Liver (tissue), 9 donors: ENCODE results near the gene PLXNA3. TPM values are rescaled to one million over a fixed set of nuclear protein-coding genes. Genes with fewer than 3 reads are reported as not detected.

Experiments
- DNase-seq: peaks from one replicate; pipeline ENCODE4 v3.0.0-alpha.2; 2017; ENCODE audit warnings: low spot score
- H3K27ac ChIP-seq, 2 donors: one replicate each; pipeline ENCODE4 v1.7.0; 2013; ENCODE audit warnings: inconsistent platforms in 2 of 2, low read length in 2 of 2, control low read depth in 1 of 2, low read depth in 1 of 2, mild to moderate bottlenecking in 1 of 2
- H3K27me3 ChIP-seq, 4 donors: one replicate each; pipeline versions ENCODE4 v1.6.1 to v1.7.0; 2013; ENCODE audit warnings: low read length in 3 of 4, inconsistent platforms in 1 of 4, mild to moderate bottlenecking in 1 of 4, moderate library complexity in 1 of 4; ENCODE audit not compliant: control insufficient read depth in 4 of 4, insufficient read depth in 4 of 4
- H3K36me3 ChIP-seq, 4 donors: one replicate each; pipeline versions ENCODE4 v1.6.1 to v1.7.0; 2013; ENCODE audit warnings: low read length in 3 of 4, mild to moderate bottlenecking in 3 of 4, low read depth in 1 of 4, moderate library complexity in 1 of 4; ENCODE audit not compliant: control insufficient read depth in 4 of 4, insufficient read depth in 3 of 4
- H3K4me1 ChIP-seq, 4 donors: one replicate each; pipeline versions ENCODE4 v1.6.1 to v1.7.0; 2013; ENCODE audit warnings: low read length in 3 of 4, mild to moderate bottlenecking in 3 of 4, moderate library complexity in 1 of 4; ENCODE audit not compliant: control insufficient read depth in 4 of 4, insufficient read depth in 4 of 4
- H3K4me3 ChIP-seq, 3 donors: one replicate each; pipeline versions ENCODE4 v1.6.1 to v1.7.0; 2013; ENCODE audit warnings: low read length in 3 of 3, control low read depth in 1 of 3, low read depth in 1 of 3, mild to moderate bottlenecking in 1 of 3
- H3K9ac ChIP-seq, 2 donors: one replicate each; pipeline ENCODE4 v1.7.0; 2013; ENCODE audit warnings: low read length in 2 of 2, mild to moderate bottlenecking in 2 of 2, moderate library complexity in 2 of 2, control low read depth in 1 of 2, low read depth in 1 of 2
- H3K9me3 ChIP-seq, 4 donors: one replicate each; pipeline versions ENCODE4 v1.6.1 to v1.7.0; 2013; ENCODE audit warnings: low read length in 3 of 4; ENCODE audit not compliant: control insufficient read depth in 4 of 4
- ATF3 ChIP-seq: IDR thresholded peaks from 2 replicates; pipeline ENCODE4 v1.6.1; 2016; ENCODE audit warnings: antibody characterized with exemption
- FOXA1 ChIP-seq: IDR thresholded peaks from 2 replicates; pipeline ENCODE4 v1.6.1; 2016; ENCODE audit warnings: antibody characterized with exemption
- FOXA2 ChIP-seq: IDR thresholded peaks from 2 replicates; pipeline ENCODE4 v1.6.1; 2016; ENCODE audit warnings: antibody characterized with exemption
- GABPA ChIP-seq, 2 donors: IDR thresholded peaks in 1 of 2; conservative IDR thresholded peaks in 1 of 2; 2 replicates each; pipeline ENCODE4 v1.6.1; 2016; ENCODE audit warnings: antibody characterized with exemption in 2 of 2, mild to moderate bottlenecking in 1 of 2, moderate library complexity in 1 of 2
- HNF4A ChIP-seq, 2 donors: conservative IDR thresholded peaks; 2 replicates each; pipeline ENCODE4 v1.6.1; 2016; ENCODE audit warnings: antibody characterized with exemption in 2 of 2, mild to moderate bottlenecking in 2 of 2
- HNF4G ChIP-seq: IDR thresholded peaks from 2 replicates; pipeline ENCODE4 v1.6.1; 2016; ENCODE audit warnings: antibody characterized with exemption
- MAX ChIP-seq: IDR thresholded peaks from 2 replicates; pipeline ENCODE4 v1.6.1; 2016; ENCODE audit warnings: antibody characterized with exemption
- NR2F2 ChIP-seq: IDR thresholded peaks from 2 replicates; pipeline ENCODE4 v1.6.1; 2016; ENCODE audit warnings: antibody characterized with exemption
- RAD21 ChIP-seq, 2 donors: IDR thresholded peaks; 2 replicates each; pipeline ENCODE4 v1.6.1; 2016; ENCODE audit warnings: antibody characterized with exemption in 2 of 2, mild to moderate bottlenecking in 2 of 2
- RXRA ChIP-seq, 2 donors: IDR thresholded peaks; 2 replicates each; pipeline ENCODE4 v1.6.1; 2017 to 2018; ENCODE audit warnings: antibody characterized with exemption in 2 of 2, mild to moderate bottlenecking in 1 of 2
- SP1 ChIP-seq: IDR thresholded peaks from 2 replicates; pipeline ENCODE4 v1.6.1; 2018; ENCODE audit warnings: antibody characterized with exemption, mild to moderate bottlenecking
- ZBTB33 ChIP-seq: IDR thresholded peaks from 2 replicates; pipeline ENCODE4 v1.6.1; 2016; ENCODE audit warnings: antibody characterized with exemption
- WGBS: extraction: QIAGEN DNeasy Blood & Tissue Kit; methylation state at CpG from one replicate; pipeline ENCODE4 v1.1.7; 2013; 5-methylcytosine and 5-hydroxymethylcytosine counted together
- polyA plus RNA-seq, 2 donors: library from polyadenylated mRNA; stranded (reverse) in 1 of 2; unstranded in 1 of 2; fragments of 200-250 nt in 1 of 2; fragments of >200 nt in 1 of 2; fragmentation: Nextera tagmentation in 1 of 2; extraction: Ambion mirVana in 1 of 2; gene quantifications; one replicate each; pipeline versions ENCODE4 v1.2.1 to v1.2.3, GENCODE V29; 2013 to 2015
- total RNA-seq, 2 donors: library from RNA; depleted of rRNA; stranded (reverse); fragments of >200 nt; gene quantifications; one replicate each; pipeline ENCODE4 v1.2.3, GENCODE V29; 2014
- donor health status: healthy.
- donor health status: healthy.
- donor health status: healthy.
- donor health status: healthy.
- donor health status: healthy.

PLXNA3 gene
- total and polyA plus RNA-seq, 4 donors: 1.1 to 1.7 (median 1.5) TPM

GRCh38 chrX:154464806-154465365, 6.8 kb downstream of the PLXNA3 start:
- Histone ChIP-seq H3K9me3 (no peaks in the 10 kb centered on the region), H3K27me3 (no peaks in the 10 kb centered on the region), H3K36me3 (peaks cover 0 to 2% (median 0%) of the 10 kb centered on the region in 4 donors), H3K4me1 (no peaks in the 10 kb centered on the region), H3K4me3 (no peak overlapping the region), H3K27ac (no peak overlapping the region), H3K9ac (no peak overlapping the region)
- TF ChIP-seq RXRA (IDR thresholded peaks at IDR 0.05): no peak
- TF ChIP-seq FOXA1: no peak
- 94% methylated on average over 28 of the region's 28 CpGs for WGBS
- DNase-seq: no peak

GRCh38 chrX:154465601-154466000, 7.5 kb downstream of the PLXNA3 start:
- no peak overlapping the region for H3K27ac ChIP-seq
- 96% methylated on average over 14 of the region's 14 CpGs for WGBS
- H3K9me3 ChIP-seq: no peaks in the 10 kb centered on the region
- H3K4me1 ChIP-seq: no peaks in the 10 kb centered on the region
- TF ChIP-seq ZBTB33: no peak
- no peak for TF ChIP-seq NR2F2
- TF ChIP-seq RXRA (IDR thresholded peaks at IDR 0.05): no peak
- no peak for TF ChIP-seq MAX
- TF ChIP-seq GABPA (IDR thresholded peaks at IDR 0.05 in 1 of 2, conservative IDR thresholded peaks at IDR 0.05 in 1 of 2): no peak
- no peak for TF ChIP-seq HNF4G
- no peak for TF ChIP-seq SP1
- DNase-seq: no peak
- H3K4me3 ChIP-seq: no peak overlapping the region
- no peak overlapping the region for H3K9ac ChIP-seq
- no peaks in the 10 kb centered on the region for H3K27me3 ChIP-seq
- H3K36me3 ChIP-seq: peaks cover 0 to 2% (median 0%) of the 10 kb centered on the region in 4 donors

GRCh38 chrX:154466036-154466435, 8.0 kb downstream of the PLXNA3 start:
- H3K27ac ChIP-seq: no peak overlapping the region
- WGBS: 94% methylated on average over 32 of the region's 32 CpGs

GRCh38 chrX:154466907-154467306, 8.8 kb downstream of the PLXNA3 start:
- no peak overlapping the region for H3K27ac ChIP-seq
- 96% methylated on average over 15 of the region's 15 CpGs for WGBS
- TF ChIP-seq FOXA2 (no peak), RXRA (IDR thresholded peaks at IDR 0.05) (no peak), RAD21 (IDR thresholded peaks at IDR 0.05) (no peak)
- no peak overlapping the region for H3K9ac ChIP-seq
- no peak for DNase-seq
- H3K9me3 ChIP-seq: no peaks in the 10 kb centered on the region
- no peak overlapping the region for H3K4me3 ChIP-seq
- H3K27me3 ChIP-seq: no peaks in the 10 kb centered on the region
- H3K4me1 ChIP-seq: no peaks in the 10 kb centered on the region
- peaks cover 0 to 2% (median 0%) of the 10 kb centered on the region in 4 donors for H3K36me3 ChIP-seq

More at GRCh38 chrX:154466036-154466435, 8.0 kb downstream of the PLXNA3 start:
- Histone ChIP-seq H3K36me3 (peaks cover 0 to 2% (median 0%) of the 10 kb centered on the region in 4 donors), H3K4me3 (no peak overlapping the region), H3K9me3 (no peaks in the 10 kb centered on the region), H3K27me3 (no peaks in the 10 kb centered on the region), H3K4me1 (no peaks in the 10 kb centered on the region), H3K9ac (no peak overlapping the region)
- DNase-seq: no peak
- no peak for TF ChIP-seq ATF3
- no peak for TF ChIP-seq HNF4A (conservative IDR thresholded peaks at IDR 0.05)
- no peak for TF ChIP-seq NR2F2
- TF ChIP-seq RAD21 (IDR thresholded peaks at IDR 0.05): no peak
- no peak for TF ChIP-seq HNF4G
- TF ChIP-seq GABPA (IDR thresholded peaks at IDR 0.05 in 1 of 2, conservative IDR thresholded peaks at IDR 0.05 in 1 of 2): no peak
- no peak for TF ChIP-seq FOXA2
